Loucy (cell line): ENCODE measurements around the gene ALKAL2.

Experiments
- EZH2phosphoT487 ChIP-seq: fragments of 200-600 bp; IDR thresholded peaks from 2 replicates; pipeline ENCODE4 v1.6.1; 2018; ENCODE audit warnings: antibody characterized with exemption, mild to moderate bottlenecking, moderate library complexity, borderline replicate concordance
- TF ChIP-seq, protein P1 (sequence below): fragments of 200-600 bp; sonication (generic); conservative IDR thresholded peaks from 2 replicates; pipeline ENCODE4 v1.5.1; 2014; ENCODE audit warnings: mild to moderate bottlenecking, antibody characterized with exemption, low read length

DNA sequence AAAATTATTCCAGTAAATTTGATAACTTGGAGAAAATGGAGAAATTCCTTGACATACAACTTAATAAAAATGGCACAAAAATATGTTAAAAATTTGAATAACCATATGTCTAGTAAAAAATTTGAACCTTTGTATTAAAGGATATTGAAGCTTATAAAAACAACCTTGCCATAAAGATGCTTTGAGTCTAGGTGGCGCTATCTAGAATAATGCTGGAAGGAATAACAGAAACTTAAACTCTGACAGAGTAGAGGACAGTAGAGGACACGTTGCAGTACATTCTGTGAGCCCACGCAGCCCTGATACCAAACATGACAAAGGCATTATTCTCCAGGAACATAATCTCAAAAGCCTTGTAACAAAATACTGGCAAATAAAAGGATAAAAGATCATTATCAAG, 44.7 kb upstream of the ALKAL2 start:
- no peak for TF ChIP-seq EZH2phosphoT487
- TF ChIP-seq, protein P1, sequence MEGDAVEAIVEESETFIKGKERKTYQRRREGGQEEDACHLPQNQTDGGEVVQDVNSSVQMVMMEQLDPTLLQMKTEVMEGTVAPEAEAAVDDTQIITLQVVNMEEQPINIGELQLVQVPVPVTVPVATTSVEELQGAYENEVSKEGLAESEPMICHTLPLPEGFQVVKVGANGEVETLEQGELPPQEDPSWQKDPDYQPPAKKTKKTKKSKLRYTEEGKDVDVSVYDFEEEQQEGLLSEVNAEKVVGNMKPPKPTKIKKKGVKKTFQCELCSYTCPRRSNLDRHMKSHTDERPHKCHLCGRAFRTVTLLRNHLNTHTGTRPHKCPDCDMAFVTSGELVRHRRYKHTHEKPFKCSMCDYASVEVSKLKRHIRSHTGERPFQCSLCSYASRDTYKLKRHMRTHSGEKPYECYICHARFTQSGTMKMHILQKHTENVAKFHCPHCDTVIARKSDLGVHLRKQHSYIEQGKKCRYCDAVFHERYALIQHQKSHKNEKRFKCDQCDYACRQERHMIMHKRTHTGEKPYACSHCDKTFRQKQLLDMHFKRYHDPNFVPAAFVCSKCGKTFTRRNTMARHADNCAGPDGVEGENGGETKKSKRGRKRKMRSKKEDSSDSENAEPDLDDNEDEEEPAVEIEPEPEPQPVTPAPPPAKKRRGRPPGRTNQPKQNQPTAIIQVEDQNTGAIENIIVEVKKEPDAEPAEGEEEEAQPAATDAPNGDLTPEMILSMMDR, result peak; percentile 59
